ENCODE results near the gene SCYL2.

SCYL2 gene

DNA sequence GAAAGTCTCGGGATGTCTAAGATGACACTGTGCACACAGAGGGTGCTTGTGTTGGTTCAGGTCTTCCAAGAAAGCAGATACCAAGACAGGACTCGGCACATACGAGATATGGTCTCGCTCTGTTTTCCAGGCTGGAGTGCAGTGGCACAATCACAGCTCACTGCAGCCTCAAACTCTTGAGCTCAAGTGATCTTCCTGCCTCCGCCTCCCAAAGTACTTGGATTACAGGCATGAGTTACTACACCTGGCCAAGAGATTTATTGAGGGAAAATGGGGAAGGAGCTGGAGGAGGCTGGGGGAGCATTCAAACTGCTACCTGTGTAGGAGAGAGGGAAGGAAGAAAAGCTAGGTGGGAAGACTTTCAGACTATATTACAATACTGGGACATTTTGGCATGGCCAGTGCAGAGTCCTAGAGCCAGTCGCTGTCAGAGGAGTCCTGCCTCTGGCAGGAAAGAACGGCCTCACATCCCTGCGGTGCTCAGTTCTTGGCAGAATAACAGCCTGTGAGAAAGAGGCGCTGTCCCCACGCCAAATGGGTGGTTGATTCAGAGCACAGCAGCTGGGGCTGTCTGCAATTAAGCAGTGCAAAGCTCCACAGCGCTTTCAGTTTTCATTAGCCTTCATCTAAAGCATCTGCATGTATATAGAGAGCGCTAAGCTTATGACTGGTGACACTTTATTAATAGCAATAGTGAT is 108.2 kb downstream of the SCYL2 start:
- Histone ChIP-seq H3K9me3 (ENCODE audit: control insufficient read depth, insufficient read depth, low read length) (no peaks in the 10 kb centered on the region), H3K27me3 (ENCODE audit: control insufficient read depth, low read length) (no peaks in the 10 kb centered on the region), H3K36me3 (ENCODE audit: control insufficient read depth, low read length) (no peaks in the 10 kb centered on the region), H3K4me1 (ENCODE audit: control insufficient read depth, low read length) (no peaks in the 10 kb centered on the region), H3K27ac (ENCODE audit: low read depth, low read length) (no peak overlapping the region), H4K20me1 (ENCODE audit: control insufficient read depth, insufficient read depth, low read depth, low read length) (no peaks in the 10 kb centered on the region), H3K4me2 (ENCODE audit: low read length) (no peak overlapping the region), H3K4me3 (ENCODE audit: low read length) (no peak overlapping the region), H3K9me2 (replicated peaks; ENCODE audit: control insufficient read depth, low read length) (no peaks in the 10 kb centered on the region), H3F3A (ENCODE audit: control insufficient read depth, insufficient read depth) (no peaks in the 10 kb centered on the region), H3K79me2 (ENCODE audit: control insufficient read depth, low read length) (no peaks in the 10 kb centered on the region)
- TF ChIP-seq, protein P1, sequence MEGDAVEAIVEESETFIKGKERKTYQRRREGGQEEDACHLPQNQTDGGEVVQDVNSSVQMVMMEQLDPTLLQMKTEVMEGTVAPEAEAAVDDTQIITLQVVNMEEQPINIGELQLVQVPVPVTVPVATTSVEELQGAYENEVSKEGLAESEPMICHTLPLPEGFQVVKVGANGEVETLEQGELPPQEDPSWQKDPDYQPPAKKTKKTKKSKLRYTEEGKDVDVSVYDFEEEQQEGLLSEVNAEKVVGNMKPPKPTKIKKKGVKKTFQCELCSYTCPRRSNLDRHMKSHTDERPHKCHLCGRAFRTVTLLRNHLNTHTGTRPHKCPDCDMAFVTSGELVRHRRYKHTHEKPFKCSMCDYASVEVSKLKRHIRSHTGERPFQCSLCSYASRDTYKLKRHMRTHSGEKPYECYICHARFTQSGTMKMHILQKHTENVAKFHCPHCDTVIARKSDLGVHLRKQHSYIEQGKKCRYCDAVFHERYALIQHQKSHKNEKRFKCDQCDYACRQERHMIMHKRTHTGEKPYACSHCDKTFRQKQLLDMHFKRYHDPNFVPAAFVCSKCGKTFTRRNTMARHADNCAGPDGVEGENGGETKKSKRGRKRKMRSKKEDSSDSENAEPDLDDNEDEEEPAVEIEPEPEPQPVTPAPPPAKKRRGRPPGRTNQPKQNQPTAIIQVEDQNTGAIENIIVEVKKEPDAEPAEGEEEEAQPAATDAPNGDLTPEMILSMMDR (IDR thresholded peaks at IDR 0.05; ENCODE audit: low read depth, low read length, poor library complexity, severe bottlenecking): no peak
- TF ChIP-seq EZH2phosphoT487 (IDR thresholded peaks at IDR 0.05; ENCODE audit: borderline replicate concordance, low read length): no peak

DNA sequence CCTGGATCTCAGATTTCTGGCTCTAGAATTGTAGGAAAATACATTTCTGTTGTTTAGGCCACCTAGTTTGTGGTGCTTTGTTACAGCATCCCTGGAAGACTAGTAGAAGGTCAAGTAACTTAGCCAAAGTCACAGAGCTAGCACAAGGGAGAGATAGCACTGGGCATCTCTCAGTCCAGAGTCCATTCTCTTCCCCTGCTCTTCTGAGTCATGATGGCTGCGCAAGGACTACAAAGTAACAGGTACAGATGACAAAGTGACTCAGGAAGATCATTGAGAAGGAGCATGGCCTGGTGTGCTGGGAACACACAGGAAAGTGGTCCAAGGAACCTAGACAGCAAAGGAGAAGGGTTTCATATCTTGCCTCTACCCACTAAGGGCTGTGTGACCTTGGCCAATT is 109.2 kb downstream of the SCYL2 start:
- H3K79me2 ChIP-seq (ENCODE audit: control insufficient read depth, low read length): no peaks in the 10 kb centered on the region
- no peaks in the 10 kb centered on the region for H3K9me3 ChIP-seq (ENCODE audit: control insufficient read depth, insufficient read depth, low read length)
- no peaks in the 10 kb centered on the region for H3F3A ChIP-seq (ENCODE audit: control insufficient read depth, insufficient read depth)
- H3K4me1 ChIP-seq (ENCODE audit: control insufficient read depth, low read length): no peaks in the 10 kb centered on the region
- H3K4me3 ChIP-seq (ENCODE audit: low read length): no peak overlapping the region
- no peak overlapping the region for H3K27ac ChIP-seq (ENCODE audit: low read depth, low read length)
- H3K36me3 ChIP-seq (ENCODE audit: control insufficient read depth, low read length): no peaks in the 10 kb centered on the region
- no peaks in the 10 kb centered on the region for H3K9me2 ChIP-seq (replicated peaks; ENCODE audit: control insufficient read depth, low read length)
- no peak for TF ChIP-seq EZH2phosphoT487 (IDR thresholded peaks at IDR 0.05; ENCODE audit: borderline replicate concordance, low read length)
- TF ChIP-seq, protein P1 (IDR thresholded peaks at IDR 0.05; ENCODE audit: low read depth, low read length, poor library complexity, severe bottlenecking): no peak
- no peaks in the 10 kb centered on the region for H4K20me1 ChIP-seq (ENCODE audit: control insufficient read depth, insufficient read depth, low read depth, low read length)
- no peaks in the 10 kb centered on the region for H3K27me3 ChIP-seq (ENCODE audit: control insufficient read depth, low read length)
- H3K4me2 ChIP-seq (ENCODE audit: low read length): no peak overlapping the region

GRCh38 chr12:100381379-100381778 is 114.4 kb downstream of the SCYL2 start:
- H3K9me3 ChIP-seq (ENCODE audit: control insufficient read depth, insufficient read depth, low read length): no peaks in the 10 kb centered on the region
- no peak overlapping the region for H3K4me2 ChIP-seq (ENCODE audit: low read length)
- H3K27ac ChIP-seq (ENCODE audit: low read depth, low read length): no peak overlapping the region
- no peaks in the 10 kb centered on the region for H3K79me2 ChIP-seq (ENCODE audit: control insufficient read depth, low read length)
- H3K27me3 ChIP-seq (ENCODE audit: control insufficient read depth, low read length): no peaks in the 10 kb centered on the region
- H4K20me1 ChIP-seq (ENCODE audit: control insufficient read depth, insufficient read depth, low read depth, low read length): no peaks in the 10 kb centered on the region
- TF ChIP-seq, protein P1 (IDR thresholded peaks at IDR 0.05; ENCODE audit: low read depth, low read length, poor library complexity, severe bottlenecking): no peak
- TF ChIP-seq EZH2phosphoT487 (IDR thresholded peaks at IDR 0.05; ENCODE audit: borderline replicate concordance, low read length): no peak
- H3F3A ChIP-seq (ENCODE audit: control insufficient read depth, insufficient read depth): no peaks in the 10 kb centered on the region
- no peaks in the 10 kb centered on the region for H3K36me3 ChIP-seq (ENCODE audit: control insufficient read depth, low read length)
- no peak overlapping the region for H3K4me3 ChIP-seq (ENCODE audit: low read length)
- no peaks in the 10 kb centered on the region for H3K9me2 ChIP-seq (replicated peaks; ENCODE audit: control insufficient read depth, low read length)
- H3K4me1 ChIP-seq (ENCODE audit: control insufficient read depth, low read length): no peaks in the 10 kb centered on the region

All from DOHH2 (cell line).